ENCODE data around the gene HMGCS2. TPM values are rescaled to one million over a fixed set of nuclear protein-coding genes. Genes with fewer than 3 reads are reported as not detected.

HMGCS2 gene
- total and polyA plus RNA-seq, 10 of the 15 experiments (the other 5 are each of a cell fraction or from before 2014, with no cell fraction given), result 0.49 TPM; not detected in 9

DNA sequence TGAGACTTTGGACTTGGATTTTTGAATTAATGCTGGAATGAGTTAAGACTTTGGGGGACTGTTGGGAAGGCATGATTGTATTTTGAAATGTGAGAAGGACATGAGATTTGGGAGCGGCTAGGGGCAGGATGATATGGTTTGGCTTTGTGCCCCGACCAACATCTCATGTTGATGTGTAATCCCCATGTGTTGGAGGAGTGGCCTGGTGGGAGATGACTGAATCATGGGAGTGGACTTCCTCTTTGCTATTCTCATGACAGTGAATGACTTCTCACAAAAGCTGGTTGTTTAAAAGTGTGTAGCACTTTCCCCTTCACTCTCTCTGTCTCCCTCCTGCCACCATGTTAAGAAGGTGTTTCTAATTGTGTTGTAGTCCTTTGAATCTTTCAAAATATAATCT is 66.3 kb downstream of the HMGCS2 start (continued):
- no peak for TF ChIP-seq NKRF (conservative IDR thresholded peaks at IDR 0.05)
- no peak for TF ChIP-seq NBN (IDR thresholded peaks at IDR 0.05)
- no peak for TF ChIP-seq RB1 (IDR thresholded peaks at IDR 0.05; ENCODE audit: borderline replicate concordance)
- TF ChIP-seq HDAC6 (IDR thresholded peaks at IDR 0.05; ENCODE audit: unreplicated experiment), result no peak
- TF ChIP-seq JUND (IDR thresholded peaks at IDR 0.05; ENCODE audit: low read depth, low read length), result no peak
- TF ChIP-seq MYC (IDR thresholded peaks at IDR 0.05; ENCODE audit: insufficient read depth, insufficient read length, insufficient replicate concordance, low read length, severe bottlenecking), result no peak

DNA sequence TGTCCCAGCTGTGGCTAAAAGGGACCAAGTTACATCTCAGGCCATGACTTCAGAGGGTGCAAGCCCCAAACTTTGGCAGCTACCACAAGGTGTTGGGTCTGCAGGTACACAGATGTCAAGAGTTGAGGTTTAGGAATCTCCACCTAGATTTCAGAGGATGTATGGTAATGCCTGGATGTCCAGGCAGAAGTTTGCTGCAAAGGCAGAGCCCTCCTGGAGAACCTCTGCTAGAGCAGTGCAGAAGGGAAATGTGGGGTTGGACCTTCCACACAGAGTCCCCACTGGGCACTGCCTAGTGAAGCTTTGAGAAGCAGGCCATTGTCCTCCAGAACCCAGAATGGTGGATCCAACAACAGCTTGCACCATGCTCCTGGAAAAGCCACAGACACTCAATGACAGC is 67.0 kb downstream of the HMGCS2 start:
- in situ Hi-C loops (cut with MboI), result no loop called here
- ChIA-PET POLR2A (no interaction called here), CTCF (no interaction called here), RAD21 (ENCODE audit: unreplicated experiment) (no interaction called here), SMC1A (ENCODE audit: uncharacterized antibody, unreplicated experiment) (no interaction called here)
- ATAC-seq (no peak), FAIRE-seq (no peak), DNase-seq (ENCODE audit: low read depth, low spot score) (no peak)
- Histone ChIP-seq H3K4me2 (ENCODE audit: control insufficient read depth, insufficient read depth) (no peak overlapping the region), H3K36me3 (ENCODE audit: control insufficient read depth in 2 of 2, insufficient read depth in 2 of 2, low read length in 1 of 2) (no peaks in the 10 kb centered on the region), H4K20me1 (ENCODE audit: control insufficient read depth, insufficient read depth) (no peaks in the 10 kb centered on the region), H3K9ac (ENCODE audit: control insufficient read depth, insufficient read depth, low read length) (no peak overlapping the region), H3K4me3 (no peak overlapping the region), H3K9me3 (replicated peaks; ENCODE audit: control insufficient read depth, insufficient read depth, low read length) (peaks cover 5% of the 10 kb centered on the region; the same call in 2 of the 3 replicates), H3K4me1 (ENCODE audit: control insufficient read depth, insufficient read depth, low read length) (no peaks in the 10 kb centered on the region), H3K27ac (ENCODE audit: control insufficient read depth, insufficient read depth) (no peak overlapping the region), H3K79me2 (ENCODE audit: control insufficient read depth, insufficient read depth, low read length) (no peaks in the 10 kb centered on the region), H3K27me3 (replicated peaks in 1 of 2; ENCODE audit: control insufficient read depth in 2 of 2, insufficient read depth in 2 of 2, low read length in 1 of 2) (no peaks in the 10 kb centered on the region; a peak in 3 of 4 replicates), H2AFZ (ENCODE audit: control insufficient read depth, low read depth, low read length) (no peak overlapping the region)
- TF ChIP-seq, protein P1, sequence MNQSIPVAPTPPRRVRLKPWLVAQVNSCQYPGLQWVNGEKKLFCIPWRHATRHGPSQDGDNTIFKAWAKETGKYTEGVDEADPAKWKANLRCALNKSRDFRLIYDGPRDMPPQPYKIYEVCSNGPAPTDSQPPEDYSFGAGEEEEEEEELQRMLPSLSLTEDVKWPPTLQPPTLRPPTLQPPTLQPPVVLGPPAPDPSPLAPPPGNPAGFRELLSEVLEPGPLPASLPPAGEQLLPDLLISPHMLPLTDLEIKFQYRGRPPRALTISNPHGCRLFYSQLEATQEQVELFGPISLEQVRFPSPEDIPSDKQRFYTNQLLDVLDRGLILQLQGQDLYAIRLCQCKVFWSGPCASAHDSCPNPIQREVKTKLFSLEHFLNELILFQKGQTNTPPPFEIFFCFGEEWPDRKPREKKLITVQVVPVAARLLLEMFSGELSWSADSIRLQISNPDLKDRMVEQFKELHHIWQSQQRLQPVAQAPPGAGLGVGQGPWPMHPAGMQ (IDR thresholded peaks at IDR 0.05; ENCODE audit: borderline replicate concordance), result no peak
- TF ChIP-seq RB1 (IDR thresholded peaks at IDR 0.05; ENCODE audit: borderline replicate concordance) (no peak), NFXL1 (IDR thresholded peaks at IDR 0.05; ENCODE audit: borderline replicate concordance) (no peak), MTA3 (IDR thresholded peaks at IDR 0.05; ENCODE audit: borderline replicate concordance, low read length) (no peak), CHD4 (IDR thresholded peaks at IDR 0.05) (no peak), BACH1 (IDR thresholded peaks at IDR 0.05; ENCODE audit: borderline replicate concordance) (no peak), BCL11A (IDR thresholded peaks at IDR 0.05; ENCODE audit: low read depth, low read length) (no peak), EP300 (IDR thresholded peaks at IDR 0.05; ENCODE audit: borderline replicate concordance in 1 of 2, control insufficient read depth in 1 of 2, low read depth in 2 of 2, low read length in 2 of 2) (no peak), MLLT1 (IDR thresholded peaks at IDR 0.05) (no peak), NBN (IDR thresholded peaks at IDR 0.05) (no peak)
- TF ChIP-seq, protein P2, sequence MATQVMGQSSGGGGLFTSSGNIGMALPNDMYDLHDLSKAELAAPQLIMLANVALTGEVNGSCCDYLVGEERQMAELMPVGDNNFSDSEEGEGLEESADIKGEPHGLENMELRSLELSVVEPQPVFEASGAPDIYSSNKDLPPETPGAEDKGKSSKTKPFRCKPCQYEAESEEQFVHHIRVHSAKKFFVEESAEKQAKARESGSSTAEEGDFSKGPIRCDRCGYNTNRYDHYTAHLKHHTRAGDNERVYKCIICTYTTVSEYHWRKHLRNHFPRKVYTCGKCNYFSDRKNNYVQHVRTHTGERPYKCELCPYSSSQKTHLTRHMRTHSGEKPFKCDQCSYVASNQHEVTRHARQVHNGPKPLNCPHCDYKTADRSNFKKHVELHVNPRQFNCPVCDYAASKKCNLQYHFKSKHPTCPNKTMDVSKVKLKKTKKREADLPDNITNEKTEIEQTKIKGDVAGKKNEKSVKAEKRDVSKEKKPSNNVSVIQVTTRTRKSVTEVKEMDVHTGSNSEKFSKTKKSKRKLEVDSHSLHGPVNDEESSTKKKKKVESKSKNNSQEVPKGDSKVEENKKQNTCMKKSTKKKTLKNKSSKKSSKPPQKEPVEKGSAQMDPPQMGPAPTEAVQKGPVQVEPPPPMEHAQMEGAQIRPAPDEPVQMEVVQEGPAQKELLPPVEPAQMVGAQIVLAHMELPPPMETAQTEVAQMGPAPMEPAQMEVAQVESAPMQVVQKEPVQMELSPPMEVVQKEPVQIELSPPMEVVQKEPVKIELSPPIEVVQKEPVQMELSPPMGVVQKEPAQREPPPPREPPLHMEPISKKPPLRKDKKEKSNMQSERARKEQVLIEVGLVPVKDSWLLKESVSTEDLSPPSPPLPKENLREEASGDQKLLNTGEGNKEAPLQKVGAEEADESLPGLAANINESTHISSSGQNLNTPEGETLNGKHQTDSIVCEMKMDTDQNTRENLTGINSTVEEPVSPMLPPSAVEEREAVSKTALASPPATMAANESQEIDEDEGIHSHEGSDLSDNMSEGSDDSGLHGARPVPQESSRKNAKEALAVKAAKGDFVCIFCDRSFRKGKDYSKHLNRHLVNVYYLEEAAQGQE (IDR thresholded peaks at IDR 0.05; ENCODE audit: low read depth, low read length), result no peak
- intact Hi-C loops (cut with micrococcal nuclease; ENCODE audit: unreplicated experiment), result no loop called here
- BruUV-seq (replicated peaks), result no TSS peak
